Trophoblast cell (in vitro differentiated cells and primary cell): ENCODE data around the gene CAPG.
A peak's percentile ranks its signal among the peaks of the same experiment; 100 is the strongest.
"Not testable (repeated sequence)": the region's sequence is repeated elsewhere in the genome, so short reads cannot be mapped to it uniquely, and the experiment has no call there.

ENCODE experiments used
- DNase-seq, 2 donors: peaks; one replicate each; pipeline ENCODE4 v3.0.0-alpha.2; 2016
- H2AFZ ChIP-seq: 2 replicates; pipeline ENCODE4 v1.6.1; 2013; ENCODE audit warnings: low read length, moderate library complexity, mild to moderate bottlenecking; ENCODE audit not compliant: insufficient read depth, poor library complexity
- H2AK5ac ChIP-seq: 2 replicates; pipeline ENCODE4 v1.6.1; 2013; ENCODE audit warnings: mild to moderate bottlenecking, low read length
- H2BK120ac ChIP-seq: 2 replicates; pipeline ENCODE4 v1.6.1; 2013; ENCODE audit warnings: low read length, mild to moderate bottlenecking, moderate library complexity; ENCODE audit not compliant: insufficient read depth, poor library complexity
- H2BK12ac ChIP-seq: 2 replicates; pipeline ENCODE4 v1.6.1; 2013; ENCODE audit warnings: mild to moderate bottlenecking, low read length, moderate library complexity
- H2BK5ac ChIP-seq: 2 replicates; pipeline ENCODE4 v1.6.1; 2013; ENCODE audit warnings: low read length, low read depth, moderate library complexity, mild to moderate bottlenecking; ENCODE audit not compliant: poor library complexity
- H3K14ac ChIP-seq: 2 replicates; pipeline ENCODE4 v1.6.1; 2013; ENCODE audit warnings: mild to moderate bottlenecking, low read length
- H3K18ac ChIP-seq: 2 replicates; pipeline ENCODE4 v1.6.1; 2013; ENCODE audit warnings: mild to moderate bottlenecking, low read length
- H3K23ac ChIP-seq: 2 replicates; pipeline ENCODE4 v1.6.1; 2013; ENCODE audit warnings: low read length
- H3K27ac ChIP-seq: 2 replicates; pipeline ENCODE4 v1.5.1; 2013; ENCODE audit warnings: low read depth, mild to moderate bottlenecking, inconsistent platforms, low read length, moderate library complexity
- H3K27me3 ChIP-seq: 2 replicates; pipeline ENCODE4 v1.6.1; 2013; ENCODE audit warnings: inconsistent platforms, mild to moderate bottlenecking, low read length, moderate library complexity; ENCODE audit not compliant: insufficient read depth
- H3K36me3 ChIP-seq, 2 experiments: 1 replicate in 1 of 2; 2 replicates in 1 of 2; pipeline ENCODE4 v1.6.1; 2013; ENCODE audit warnings: low read length in 2 of 2, mild to moderate bottlenecking in 2 of 2, moderate library complexity in 1 of 2; ENCODE audit not compliant: insufficient read depth in 2 of 2, control insufficient read depth in 1 of 2
- H3K4ac ChIP-seq: 2 replicates; pipeline ENCODE4 v1.6.1; 2013; ENCODE audit warnings: low read depth, mild to moderate bottlenecking, low read length, moderate library complexity
- H3K4me1 ChIP-seq, 2 experiments: 1 replicate in 1 of 2; 2 replicates in 1 of 2; pipeline ENCODE4 v1.6.1; 2013; ENCODE audit warnings: low read length in 2 of 2, mild to moderate bottlenecking in 2 of 2, moderate library complexity in 1 of 2; ENCODE audit not compliant: insufficient read depth in 2 of 2, control insufficient read depth in 1 of 2
- H3K4me2 ChIP-seq: 2 replicates; pipeline ENCODE4 v1.6.1; 2013; ENCODE audit warnings: inconsistent platforms, mild to moderate bottlenecking, low read length, moderate library complexity
- H3K4me3 ChIP-seq: 2 replicates; pipeline ENCODE4 v1.5.1; 2013; ENCODE audit warnings: mild to moderate bottlenecking, low read depth, low read length, inconsistent platforms
- H3K79me1 ChIP-seq: one replicate; pipeline ENCODE4 v1.6.1; 2013; ENCODE audit warnings: low read length
- H3K79me2 ChIP-seq: 2 replicates; pipeline ENCODE4 v1.6.1; 2013; ENCODE audit warnings: low read length, mild to moderate bottlenecking; ENCODE audit not compliant: control insufficient read depth, insufficient read depth, poor library complexity
- H3K9ac ChIP-seq: 2 replicates; pipeline ENCODE4 v1.6.1; 2013; ENCODE audit warnings: mild to moderate bottlenecking, low read length
- H3K9me3 ChIP-seq: 2 replicates; pipeline ENCODE4 v1.6.1; 2013; ENCODE audit warnings: low read depth, mild to moderate bottlenecking, control low read depth, inconsistent platforms, low read length; ENCODE audit not compliant: insufficient read depth
- H4K12ac ChIP-seq: 2 replicates; pipeline ENCODE4 v1.6.1; 2013; ENCODE audit warnings: low read depth, mild to moderate bottlenecking, low read length, moderate library complexity
- H4K8ac ChIP-seq: 2 replicates; pipeline ENCODE4 v1.6.1; 2013; ENCODE audit warnings: low read depth, mild to moderate bottlenecking, low read length, moderate library complexity
- H4K91ac ChIP-seq: one replicate; pipeline ENCODE4 v1.6.1; 2013; ENCODE audit warnings: low read depth, mild to moderate bottlenecking, low read length, moderate library complexity
- WGBS: extraction: QIAGEN DNeasy Blood & Tissue Kit; methylation state at CpG from one replicate; pipeline ENCODE4 v1.1.7; 2013; ENCODE audit warnings: missing lambda C conversion rate; ENCODE audit not compliant: insufficient read length, insufficient coverage; ENCODE audit errors: extremely low coverage; 5-methylcytosine and 5-hydroxymethylcytosine counted together

CAPG gene

DNA sequence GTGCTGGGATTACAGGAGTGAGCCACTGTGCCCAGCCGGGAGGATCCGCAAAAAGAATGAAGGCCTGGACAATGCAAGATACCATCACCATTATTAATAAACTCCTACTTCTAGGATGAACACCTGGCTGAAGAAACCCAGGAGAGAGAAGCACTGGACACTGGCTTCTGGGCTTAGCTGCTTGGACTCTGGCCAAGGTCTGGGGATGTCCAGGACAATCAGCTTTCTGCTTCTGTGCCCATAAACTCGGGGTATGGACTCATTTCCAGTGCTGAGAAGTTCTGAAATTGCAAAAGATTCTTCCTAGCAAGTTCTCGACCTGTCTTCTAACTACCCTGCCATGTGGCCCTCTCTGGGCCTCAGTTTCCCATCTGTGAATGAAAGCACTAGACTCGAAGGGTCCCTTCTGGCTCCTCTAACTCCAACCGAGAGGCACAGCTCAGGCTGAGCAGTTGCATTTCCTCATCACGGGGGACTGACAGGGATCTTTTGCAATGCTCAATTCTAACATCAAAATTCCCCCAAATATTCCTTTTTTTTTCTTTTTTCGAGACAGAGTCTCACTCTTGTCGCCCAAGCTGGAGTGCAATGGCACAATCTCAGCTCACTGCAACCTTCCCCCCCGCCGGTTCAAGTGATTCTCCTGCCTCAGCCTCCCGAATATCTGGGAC lies 5.9 kb upstream of the CAPG start:
- H3K18ac ChIP-seq, result no peak overlapping the region
- no peak overlapping the region for H3K4me3 ChIP-seq
- H4K8ac ChIP-seq, result no peak overlapping the region
- H3K79me2 ChIP-seq, result peaks cover 18% of the 10 kb centered on the region
- H2BK5ac ChIP-seq, result no peak overlapping the region
- no peak overlapping the region for H2BK12ac ChIP-seq
- no peak overlapping the region for H3K4ac ChIP-seq
- no peak overlapping the region for H3K4me2 ChIP-seq
- H2AFZ ChIP-seq, result no peak overlapping the region
- H2BK120ac ChIP-seq, result no peak overlapping the region
- peaks cover 23 to 24% of the 10 kb centered on the region in 2 experiments for H3K4me1 ChIP-seq
- H3K79me1 ChIP-seq, result peaks cover 21% of the 10 kb centered on the region
- no peak overlapping the region for H3K14ac ChIP-seq
- no peaks in the 10 kb centered on the region for H3K36me3 ChIP-seq
- H3K9me3 ChIP-seq, result no peaks in the 10 kb centered on the region
- H2AK5ac ChIP-seq, result no peak overlapping the region
- H3K27me3 ChIP-seq, result no peaks in the 10 kb centered on the region
- no peak overlapping the region for H4K91ac ChIP-seq
- peak in 1 of 2 donors; percentile 39 for DNase-seq
- H3K9ac ChIP-seq, result no peak overlapping the region
- no peak overlapping the region for H4K12ac ChIP-seq
- H3K23ac ChIP-seq, result no peak overlapping the region
- no peak overlapping the region for H3K27ac ChIP-seq
- WGBS, result no CpG with 5 or more reads among the region's 12 CpGs

DNA sequence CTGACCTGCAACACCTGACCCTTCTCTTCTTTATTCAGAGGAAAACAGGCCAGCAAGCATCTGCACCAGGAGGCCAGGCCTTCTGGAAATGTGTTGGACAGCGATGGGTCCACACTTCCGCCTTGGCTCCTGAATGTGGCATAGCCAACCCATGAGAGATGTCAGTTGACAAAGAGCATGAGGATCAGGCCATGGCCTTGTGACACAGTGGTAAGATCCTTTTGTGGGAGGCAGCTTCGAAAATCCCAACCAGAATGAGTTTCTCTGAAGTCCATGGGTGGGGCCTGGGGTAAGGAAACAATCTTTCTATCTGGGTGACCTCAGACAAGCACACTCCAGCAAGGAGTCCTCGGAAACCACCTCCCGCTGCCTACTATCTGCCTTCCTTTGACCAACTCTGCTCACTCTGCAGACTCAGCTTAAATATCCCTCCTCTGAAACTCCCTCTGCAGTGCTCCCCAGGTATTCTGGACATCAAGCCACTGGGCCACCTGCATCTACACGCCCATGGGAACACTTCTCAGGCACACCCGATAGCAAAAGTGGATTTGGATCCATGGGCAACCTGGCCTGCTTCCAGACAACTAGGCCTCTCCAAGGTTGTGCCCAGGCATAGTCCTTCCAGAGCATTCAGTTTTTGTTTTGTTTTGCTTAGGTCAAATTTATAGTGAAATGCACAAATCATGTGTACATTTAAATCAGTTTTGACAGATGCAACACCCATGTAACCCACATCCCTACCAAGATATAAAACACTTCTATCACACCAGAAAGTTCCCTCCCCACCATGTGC lies 4.8 kb upstream of the CAPG start:
- no peak overlapping the region for H2AK5ac ChIP-seq
- H3K18ac ChIP-seq, result no peak overlapping the region
- no peak overlapping the region for H3K23ac ChIP-seq
- no peaks in the 10 kb centered on the region for H3K27me3 ChIP-seq
- peaks cover 18% of the 10 kb centered on the region for H3K79me2 ChIP-seq
- no peak overlapping the region for H2BK12ac ChIP-seq
- H3K79me1 ChIP-seq, result peaks cover 18% of the 10 kb centered on the region
- H3K4me1 ChIP-seq, result peaks cover 24 to 26% of the 10 kb centered on the region in 2 experiments
- H4K91ac ChIP-seq, result no peak overlapping the region
- no peak overlapping the region for H3K4me3 ChIP-seq
- H3K27ac ChIP-seq, result no peak overlapping the region
- no peak overlapping the region for H2AFZ ChIP-seq
- H3K4me2 ChIP-seq, result no peak overlapping the region
- no peaks in the 10 kb centered on the region for H3K36me3 ChIP-seq
- H4K12ac ChIP-seq, result no peak overlapping the region
- DNase-seq, result peak in 1 of 2 donors; percentile 47
- H4K8ac ChIP-seq, result no peak overlapping the region
- no peaks in the 10 kb centered on the region for H3K9me3 ChIP-seq
- H3K9ac ChIP-seq, result no peak overlapping the region
- no peak overlapping the region for H3K14ac ChIP-seq
- no CpG with 5 or more reads among the region's 7 CpGs for WGBS
- H3K4ac ChIP-seq, result no peak overlapping the region
- no peak overlapping the region for H2BK120ac ChIP-seq
- H2BK5ac ChIP-seq, result no peak overlapping the region

DNA sequence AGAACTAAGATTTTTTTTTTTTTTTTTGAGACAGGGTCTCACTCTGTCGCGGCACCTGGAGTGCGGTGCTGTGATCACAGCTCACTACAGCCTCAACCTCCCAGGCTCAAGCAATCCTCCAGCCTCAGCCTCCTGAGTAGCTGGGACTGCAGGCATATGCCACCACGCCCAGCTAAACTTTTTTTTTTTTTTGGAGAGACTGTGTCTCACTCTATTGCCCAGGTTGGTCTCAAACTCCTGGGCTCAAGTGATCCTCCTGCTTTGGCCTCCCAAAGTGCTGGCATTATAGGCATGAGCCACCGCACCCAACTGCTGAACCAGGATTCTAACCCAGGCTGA lies 4.2 kb upstream of the CAPG start:
- not testable (repeated sequence) for DNase-seq, H2BK120ac ChIP-seq, H3K4ac ChIP-seq, H3K9ac ChIP-seq, H3K14ac ChIP-seq, H2AK5ac ChIP-seq, H2BK12ac ChIP-seq, H2AFZ ChIP-seq, H3K18ac ChIP-seq, H4K91ac ChIP-seq, H3K9me3 ChIP-seq, H4K12ac ChIP-seq, H4K8ac ChIP-seq, H3K27me3 ChIP-seq, H3K27ac ChIP-seq, H3K36me3 ChIP-seq, H3K23ac ChIP-seq, H3K4me2 ChIP-seq, H2BK5ac ChIP-seq, H3K4me3 ChIP-seq
- H3K4me1 ChIP-seq, result peaks cover 23 to 25% of the 10 kb centered on the region in 2 experiments
- H3K79me2 ChIP-seq, result peaks cover 18% of the 10 kb centered on the region
- H3K79me1 ChIP-seq, result peaks cover 18% of the 10 kb centered on the region
- WGBS, result no CpG with 5 or more reads among the region's 5 CpGs

DNA sequence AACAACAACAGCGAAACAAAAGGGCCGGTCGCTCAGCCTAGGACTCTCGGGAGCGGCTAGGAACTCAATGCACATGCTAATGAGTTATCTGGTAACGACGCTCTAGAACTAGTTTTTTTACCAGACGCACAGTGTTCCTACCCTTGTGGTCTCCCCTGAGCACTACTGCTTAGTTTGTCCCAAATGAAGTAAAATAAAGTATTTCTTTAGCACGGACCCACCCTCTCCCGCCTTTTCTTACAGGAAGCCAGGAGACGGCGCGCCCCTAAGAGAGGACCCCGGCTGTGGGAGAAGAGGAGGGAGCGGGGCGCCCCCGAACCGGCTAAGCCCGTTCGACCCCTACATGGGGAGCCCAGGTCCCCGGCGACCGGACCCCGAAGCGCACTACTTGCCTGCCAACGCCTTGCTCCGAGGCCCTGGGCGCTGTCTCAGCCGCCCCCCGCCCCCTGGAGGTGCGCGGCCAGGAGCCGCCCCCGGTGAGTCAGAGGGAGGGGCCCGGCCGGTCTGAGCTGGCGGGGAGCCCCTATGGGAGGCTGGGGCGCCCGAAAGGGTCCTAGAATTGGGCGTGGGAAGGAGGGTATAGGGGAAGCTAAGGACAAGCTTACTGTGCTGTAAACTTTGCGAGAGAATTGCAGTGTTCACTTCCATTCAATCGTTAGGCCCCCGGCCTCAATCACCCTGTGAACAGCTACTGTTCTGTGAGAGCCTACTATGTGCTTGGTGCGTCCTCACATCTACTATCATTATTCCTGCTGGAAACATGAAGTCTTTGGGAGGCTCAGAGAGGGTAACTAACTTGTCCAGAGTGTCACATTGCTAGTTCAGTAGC lies 3.6 kb upstream of the CAPG start:
- peak overlapping the region; percentile 81 for H3K14ac ChIP-seq
- H3K9me3 ChIP-seq, result no peaks in the 10 kb centered on the region
- H2AFZ ChIP-seq, result peak overlapping the region; percentile 83
- H3K18ac ChIP-seq, result peak overlapping the region; percentile 68
- H3K4me2 ChIP-seq, result peak overlapping the region; percentile 91
- H2AK5ac ChIP-seq, result no peak overlapping the region
- WGBS, result no CpG with 5 or more reads among the region's 44 CpGs
- DNase-seq, result peak in 1 of 2 donors; percentile 65
- peak overlapping the region; percentile 94 for H4K8ac ChIP-seq
- H3K36me3 ChIP-seq, result no peaks in the 10 kb centered on the region
- peak overlapping the region; percentile 81 for H3K4me3 ChIP-seq
- no peak overlapping the region for H2BK12ac ChIP-seq
- H3K79me2 ChIP-seq, result peaks cover 16% of the 10 kb centered on the region
- H3K23ac ChIP-seq, result no peak overlapping the region
- peaks cover 19 to 21% of the 10 kb centered on the region in 2 experiments for H3K4me1 ChIP-seq
- H2BK120ac ChIP-seq, result peak overlapping the region; percentile 67
- no peaks in the 10 kb centered on the region for H3K27me3 ChIP-seq
- H3K4ac ChIP-seq, result peak overlapping the region; percentile 57
- peak overlapping the region; percentile 23 for H3K27ac ChIP-seq
- peaks cover 15% of the 10 kb centered on the region for H3K79me1 ChIP-seq
- H3K9ac ChIP-seq, result peak overlapping the region; percentile 81
- peak overlapping the region; percentile 82 for H4K12ac ChIP-seq
- H4K91ac ChIP-seq, result peak overlapping the region; percentile 86
- H2BK5ac ChIP-seq, result peak overlapping the region; percentile 54
